ENCODE results near the gene LRRC45. TPM values are rescaled to one million over a fixed set of nuclear protein-coding genes. Genes with fewer than 3 reads are reported as not detected.
A peak's percentile ranks its signal among the peaks of the same experiment; 100 is the strongest.
"Not testable (repeated sequence)": the region's sequence is repeated elsewhere in the genome, so short reads cannot be mapped to it uniquely, and the experiment has no call there.

The LRRC45 gene
- total and polyA plus RNA-seq, 12 donors = 1.2 to 24.5 (median 12.6) TPM

- Histone ChIP-seq H3K36me3 (replicated peaks in 1 of 2) (no peaks in the 10 kb centered on the region), H3K27me3 (no peaks in the 10 kb centered on the region), H3K27ac (peak overlapping the region; percentile 90 to 99 (median 93)), H3K4me1 (replicated peaks in 1 of 2) (peaks cover 14 to 19% of the 10 kb centered on the region in 2 donors), H3K9me3 (replicated peaks in 1 of 3) (no peaks in the 10 kb centered on the region), H3K4me3 (peak overlapping the region in 3 of 4 donors; percentile 28 to 69 (median 55))
- WGBS, 4 donors = 39 to 78% (median 42%) methylated on average over 9 to 23 of the region's 23 CpGs
- intact Hi-C loops (cut with DNase I) = loop anchor here in 1 of 2 donors (10.0 kb wide), 1 partner anchor 278 kb away; the partner anchor contains the start of gene CD7
- no peak for DNase-seq
- TF ChIP-seq POLR2A (IDR thresholded peaks at IDR 0.05) = no peak
- TF ChIP-seq CTCF (IDR thresholded peaks at IDR 0.05) = no peak
Observed at GRCh38 chr17:82036634-82037091, 13.6 kb downstream of the LRRC45 start.

GRCh38 chr17:82037092-82037888, 14.2 kb downstream of the LRRC45 start, which contains the start of gene DCXR:
Gene DCXR (minus strand): TSS chr17:82037697. CDS start chr17:82037682, 15 bp downstream.
- intact Hi-C loops (cut with DNase I) = loop anchor here in 1 of 2 donors (10.0 kb wide), 1 partner anchor 278 kb away; the partner anchor contains the start of gene CD7
- Histone ChIP-seq H3K9me3 (replicated peaks in 1 of 3) (no peaks in the 10 kb centered on the region), H3K4me3 (peak within 1 kb of the TSS in 3 of 4 donors; percentile 33 to 69 (median 55)), H3K36me3 (replicated peaks in 1 of 2) (no peaks in the 10 kb centered on the region), H3K4me1 (replicated peaks in 1 of 2) (peaks cover 14% of the 10 kb centered on the region in 2 donors), H3K27ac (peak within 1 kb of the TSS; percentile 90 to 99 (median 93)), H3K27me3 (no peaks in the 10 kb centered on the region)
- WGBS, 4 donors = 0 to 1% (median 0%) methylated on average over 2 to 92 of the region's 92 CpGs
- peak; percentile 95 to 98 (median 97) for DNase-seq
- TF ChIP-seq POLR2A (IDR thresholded peaks at IDR 0.05) (peak; percentile 73 to 91), CTCF (IDR thresholded peaks at IDR 0.05) (peak; percentile 21 to 85 (median 58))

GRCh38 chr17:82037889-82038195, 14.7 kb downstream of the LRRC45 start:
- TF ChIP-seq CTCF (IDR thresholded peaks at IDR 0.05) (no peak), POLR2A (IDR thresholded peaks at IDR 0.05) (no peak)
- H3K36me3 ChIP-seq (replicated peaks in 1 of 2) = no peaks in the 10 kb centered on the region
- no peaks in the 10 kb centered on the region for H3K27me3 ChIP-seq
- H3K4me1 ChIP-seq (replicated peaks in 1 of 2) = peaks cover 14% of the 10 kb centered on the region in 2 donors
- peak overlapping the region; percentile 90 to 99 (median 93) for H3K27ac ChIP-seq
- WGBS, 4 donors = 4 to 8% (median 7%) methylated on average over 10 of the region's 10 CpGs
- intact Hi-C loops (cut with DNase I) = loop anchor here in 1 of 2 donors (10.0 kb wide), 1 partner anchor 277 kb away; the partner anchor contains the start of gene CD7
- H3K9me3 ChIP-seq (replicated peaks in 1 of 3) = no peaks in the 10 kb centered on the region
- no peak for DNase-seq
- peak overlapping the region in 2 of 4 donors; percentile 55 to 69 for H3K4me3 ChIP-seq

- WGBS, 4 donors = 79 to 82% (median 81%) methylated on average over 16 of the region's 16 CpGs
- not testable (repeated sequence) for DNase-seq; H3K27me3 ChIP-seq; H3K36me3 ChIP-seq (replicated peaks in 1 of 2); H3K27ac ChIP-seq; H3K9me3 ChIP-seq (replicated peaks in 1 of 3); H3K4me3 ChIP-seq
- intact Hi-C loops (cut with DNase I) = loop anchor here in 1 of 2 donors (10.0 kb wide), 1 partner anchor 276 kb away; the partner anchor contains the start of gene CD7
- peaks cover 14% of the 10 kb centered on the region in 2 donors for H3K4me1 ChIP-seq (replicated peaks in 1 of 2)
Observed at GRCh38 chr17:82038796-82039409, 15.8 kb downstream of the LRRC45 start.

All from adrenal gland (tissue), 12 donors.